Caco-2 (cell line): ENCODE data around the gene NLE1. TPM values are rescaled to one million over a fixed set of nuclear protein-coding genes. Genes with fewer than 3 reads are reported as not detected.

Experiments used
- BruUV-seq: library from RNA; stranded (reverse); fragments of 400-500 nt; replicated peaks from 2 replicates; lab custom pipeline; 2021; lab: Mats Ljungman, UMichigan
- CTCF ChIA-PET: fragments of 300-600 bp; sonication (Branson Sonifier 250); formaldehyde crosslinking; loops from one replicate; lab custom pipeline; 2022; ENCODE audit warnings: antibody characterized with exemption; lab: Charles Lee
- POLR2A ChIA-PET: fragments of 300-600 bp; sonication (Branson Sonifier 250); formaldehyde crosslinking; loops from one replicate; lab custom pipeline; 2022; ENCODE audit warnings: antibody characterized with exemption; lab: Charles Lee
- DNase-seq, 2 experiments: peaks; one replicate each; pipeline versions ENCODE4 v3.0.0 to v3.0.0-alpha.2; 2020 to 2022
- H3K27me3 ChIP-seq: replicated peaks from 2 replicates; pipeline ENCODE4 v1.6.0; 2011; ENCODE audit warnings: low read length; ENCODE audit not compliant: control insufficient read depth, insufficient read depth
- H3K36me3 ChIP-seq: 2 replicates; pipeline ENCODE4 v1.5.1; 2011; ENCODE audit warnings: low read length; ENCODE audit not compliant: control insufficient read depth, insufficient read depth
- H3K4me1 ChIP-seq: fragments of 250-450 bp; sonication (Bioruptor Pico); 2 replicates; pipeline ENCODE4 v1.5.1; 2020; ENCODE audit warnings: mild to moderate bottlenecking
- H3K4me3 ChIP-seq: 2 replicates; pipeline ENCODE4 v1.5.1; 2011; ENCODE audit warnings: low read depth, mild to moderate bottlenecking, control low read depth, low read length
- H3K9me3 ChIP-seq: fragments of 250-450 bp; sonication (Bioruptor Pico); 2 replicates; pipeline ENCODE4 v1.5.1; 2020; ENCODE audit warnings: mild to moderate bottlenecking, moderate library complexity
- H3K27ac Mint-ChIP-seq: one replicate; pipeline ENCODE4 v1.8.0; 2022; ENCODE audit warnings: mixed read lengths; ENCODE audit not compliant: unreplicated experiment
- H3K27me3 Mint-ChIP-seq: one replicate; pipeline ENCODE4 v1.8.0; 2022; ENCODE audit warnings: mixed read lengths; ENCODE audit not compliant: insufficient read depth, unreplicated experiment
- H3K36me3 Mint-ChIP-seq: one replicate; pipeline ENCODE4 v1.8.0; 2022; ENCODE audit warnings: mild to moderate bottlenecking, mixed read lengths; ENCODE audit not compliant: insufficient read depth, unreplicated experiment
- H3K4me1 Mint-ChIP-seq: one replicate; pipeline ENCODE4 v1.8.0; 2022; ENCODE audit warnings: low read depth, mixed read lengths; ENCODE audit not compliant: unreplicated experiment
- H3K4me3 Mint-ChIP-seq: one replicate; pipeline ENCODE4 v1.8.0; 2022; ENCODE audit warnings: mild to moderate bottlenecking, moderate library complexity, mixed read lengths; ENCODE audit not compliant: unreplicated experiment
- H3K9me3 Mint-ChIP-seq: one replicate; pipeline ENCODE4 v1.8.0; 2022; ENCODE audit warnings: mixed read lengths; ENCODE audit not compliant: unreplicated experiment
- intact Hi-C: fragments of 100-400 bp; cut with micrococcal nuclease; formaldehyde crosslinking; loops from one replicate; pipeline ENCODE4 v1.10.0; 2022; ENCODE audit not compliant: unreplicated experiment
- total RNA-seq: library from RNA; stranded (reverse); gene quantifications from 2 replicates; pipeline ENCODE4 v1.2.3, GENCODE V29; 2022
- TF ChIP-seq, protein P1 (sequence below), 2 experiments: fragments of 200-600 bp in 1 of 2; IDR thresholded peaks; 1 replicate in 1 of 2; 2 replicates in 1 of 2; pipeline versions ENCODE4 v1.5.1 to v1.8.0; 2011 to 2022; ENCODE audit warnings: antibody characterized with exemption in 1 of 2, control low read depth in 1 of 2, inconsistent platforms in 1 of 2, low read depth in 1 of 2, low read length in 1 of 2, mild to moderate bottlenecking in 1 of 2, moderate library complexity in 1 of 2; ENCODE audit not compliant: insufficient read depth in 1 of 2, severe bottlenecking in 1 of 2, unreplicated experiment in 1 of 2

Gene NLE1
- total RNA-seq, 1 experiment from 2014 or later, result 24.8 TPM

DNA sequence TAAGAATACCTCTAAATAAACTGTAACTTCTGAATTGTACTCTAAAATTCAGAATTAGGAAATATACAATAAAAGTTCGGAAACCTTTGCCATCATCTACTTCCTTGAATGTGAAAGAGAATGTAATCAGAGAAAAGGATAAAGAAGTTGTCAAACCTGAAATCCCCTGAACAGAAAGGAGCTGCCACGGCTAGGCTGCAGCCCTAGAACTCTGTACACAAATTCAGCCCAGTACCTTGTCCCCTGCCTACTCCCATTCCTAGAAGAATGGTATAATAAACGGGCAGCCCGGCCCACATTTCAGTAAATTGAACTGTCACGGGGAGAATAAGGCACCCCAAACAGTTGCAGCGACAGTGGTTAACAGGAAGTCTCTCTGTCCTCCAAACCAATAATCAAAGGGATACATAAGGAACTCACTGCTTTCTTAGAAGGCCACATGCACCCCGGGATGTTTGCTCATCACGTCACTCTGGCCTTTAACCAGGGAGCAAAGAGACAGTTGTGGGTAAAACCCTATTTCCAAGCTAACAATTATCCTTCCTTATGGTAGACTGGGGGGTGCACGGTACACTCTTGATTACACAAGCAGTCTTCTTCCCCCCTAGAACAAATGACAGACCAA is 54.3 kb downstream of the NLE1 start:
- CTCF ChIA-PET, result no interaction called here
- TF ChIP-seq, protein P1, sequence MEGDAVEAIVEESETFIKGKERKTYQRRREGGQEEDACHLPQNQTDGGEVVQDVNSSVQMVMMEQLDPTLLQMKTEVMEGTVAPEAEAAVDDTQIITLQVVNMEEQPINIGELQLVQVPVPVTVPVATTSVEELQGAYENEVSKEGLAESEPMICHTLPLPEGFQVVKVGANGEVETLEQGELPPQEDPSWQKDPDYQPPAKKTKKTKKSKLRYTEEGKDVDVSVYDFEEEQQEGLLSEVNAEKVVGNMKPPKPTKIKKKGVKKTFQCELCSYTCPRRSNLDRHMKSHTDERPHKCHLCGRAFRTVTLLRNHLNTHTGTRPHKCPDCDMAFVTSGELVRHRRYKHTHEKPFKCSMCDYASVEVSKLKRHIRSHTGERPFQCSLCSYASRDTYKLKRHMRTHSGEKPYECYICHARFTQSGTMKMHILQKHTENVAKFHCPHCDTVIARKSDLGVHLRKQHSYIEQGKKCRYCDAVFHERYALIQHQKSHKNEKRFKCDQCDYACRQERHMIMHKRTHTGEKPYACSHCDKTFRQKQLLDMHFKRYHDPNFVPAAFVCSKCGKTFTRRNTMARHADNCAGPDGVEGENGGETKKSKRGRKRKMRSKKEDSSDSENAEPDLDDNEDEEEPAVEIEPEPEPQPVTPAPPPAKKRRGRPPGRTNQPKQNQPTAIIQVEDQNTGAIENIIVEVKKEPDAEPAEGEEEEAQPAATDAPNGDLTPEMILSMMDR (IDR thresholded peaks at IDR 0.05; ENCODE audit: insufficient read depth in 1 of 2, low read depth in 1 of 2, low read length in 1 of 2, severe bottlenecking in 1 of 2, unreplicated experiment in 1 of 2), result no peak
- Histone ChIP-seq H3K27me3 (no peaks in the 10 kb centered on the region), H3K4me3 (peak overlapping the region; percentile 58), H3K36me3 (no peaks in the 10 kb centered on the region), H3K9me3 (no peaks in the 10 kb centered on the region), H3K4me1 (peaks cover 22% of the 10 kb centered on the region)
- Mint-ChIP-seq H3K27ac (peak overlapping the region; percentile 92), H3K36me3 (no peaks in the 10 kb centered on the region), H3K4me3 (peak overlapping the region; percentile 94), H3K9me3 (no peaks in the 10 kb centered on the region), H3K4me1 (peaks cover 14% of the 10 kb centered on the region), H3K27me3 (no peaks in the 10 kb centered on the region)
- POLR2A ChIA-PET, result interaction anchor here (1.1 kb wide), 1 partner anchor 37 kb away, joined by 4 read pairs; no protein-coding TSS in a partner anchor
- intact Hi-C loops, result loop anchor here (1.0 to 2.0 kb wide), 2 partner anchors 25 to 31 kb away; partner anchors contain the start of genes RAD51D and RFFL
- DNase-seq, result peak; percentile 54 to 62
- BruUV-seq, result no TSS peak

DNA sequence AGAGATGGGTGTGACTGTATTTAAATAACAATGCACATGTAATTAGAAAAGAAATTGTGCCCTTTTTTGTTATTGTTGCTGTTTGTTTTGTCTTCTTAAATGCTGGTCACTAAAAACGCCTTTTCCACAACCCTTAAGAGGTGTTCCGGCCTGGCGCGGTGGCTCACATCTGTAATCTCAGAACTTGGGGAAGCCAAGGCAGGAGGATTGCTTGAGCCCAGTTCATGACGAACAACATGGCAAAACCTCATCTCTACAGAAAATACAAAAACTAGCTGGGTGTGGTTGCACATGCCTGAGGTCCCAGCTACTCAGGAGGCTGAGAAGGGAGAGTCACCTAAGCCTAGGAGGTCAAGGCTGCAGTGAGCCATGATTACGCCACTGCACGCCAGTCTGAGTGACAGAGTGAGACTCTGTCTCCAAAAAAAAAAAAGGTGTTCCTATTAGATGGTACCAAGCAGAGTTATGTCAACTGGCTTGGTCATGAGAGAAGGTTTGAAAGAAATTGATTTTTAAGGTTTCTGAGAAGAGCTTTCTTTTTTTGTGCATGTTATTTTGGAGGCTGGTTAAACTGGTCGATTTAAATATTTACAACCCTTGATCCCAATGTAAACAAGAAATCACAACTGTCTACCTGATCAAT is 55.1 kb downstream of the NLE1 start:
- peak in 1 of 2 experiments; percentile 23 for DNase-seq
- H3K9me3 ChIP-seq, result no peaks in the 10 kb centered on the region
- H3K4me1 ChIP-seq, result peaks cover 22% of the 10 kb centered on the region
- Mint-ChIP-seq H3K36me3 (peaks cover 3% of the 10 kb centered on the region), H3K27me3 (no peaks in the 10 kb centered on the region), H3K9me3 (no peaks in the 10 kb centered on the region), H3K4me1 (peaks cover 17% of the 10 kb centered on the region), H3K27ac (peak overlapping the region; percentile 92), H3K4me3 (peak overlapping the region; percentile 94)
- peak overlapping the region; percentile 58 for H3K4me3 ChIP-seq
- TF ChIP-seq, protein P1 (IDR thresholded peaks at IDR 0.05; ENCODE audit: insufficient read depth in 1 of 2, low read depth in 1 of 2, low read length in 1 of 2, severe bottlenecking in 1 of 2, unreplicated experiment in 1 of 2), result no peak
- no peaks in the 10 kb centered on the region for H3K36me3 ChIP-seq
- intact Hi-C loops, result no loop called here
- ChIA-PET POLR2A (interaction anchor here (0.5 kb wide), 1 partner anchor 44 kb away, joined by 3 read pairs; no protein-coding TSS in a partner anchor), CTCF (no interaction called here)
- H3K27me3 ChIP-seq, result no peaks in the 10 kb centered on the region
- BruUV-seq, result TSS peak; percentile 29

DNA sequence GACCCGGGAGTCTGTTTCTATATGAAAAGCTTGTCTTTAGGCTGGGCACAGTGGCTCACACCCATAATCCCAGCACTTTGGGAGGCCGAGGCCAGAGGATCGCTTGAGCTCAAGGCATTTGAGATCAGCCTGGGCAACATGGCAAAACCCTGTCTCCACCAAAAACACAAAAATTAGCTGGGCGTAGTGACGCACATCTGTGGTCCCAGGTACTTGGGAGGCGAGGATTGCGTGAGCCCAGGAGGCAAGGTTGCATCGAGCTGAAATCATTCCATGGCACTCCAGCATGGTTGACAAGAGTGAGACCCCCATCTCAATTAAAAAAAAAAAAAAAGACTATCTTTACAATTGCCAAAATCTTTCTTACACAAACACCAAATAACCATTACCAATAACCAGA is 55.9 kb downstream of the NLE1 start:
- H3K27me3 Mint-ChIP-seq, result no peaks in the 10 kb centered on the region
- peaks cover 20% of the 10 kb centered on the region for H3K4me1 Mint-ChIP-seq
- no peak overlapping the region for H3K4me3 Mint-ChIP-seq
- Histone ChIP-seq H3K27me3 (no peaks in the 10 kb centered on the region), H3K4me3 (no peak overlapping the region), H3K36me3 (no peaks in the 10 kb centered on the region), H3K9me3 (no peaks in the 10 kb centered on the region), H3K4me1 (peaks cover 22% of the 10 kb centered on the region)
- no peaks in the 10 kb centered on the region for H3K9me3 Mint-ChIP-seq
- no peak for DNase-seq
- peaks cover 6% of the 10 kb centered on the region for H3K36me3 Mint-ChIP-seq
- no TSS peak for BruUV-seq
- intact Hi-C loops, result no loop called here
- CTCF ChIA-PET, result no interaction called here
- POLR2A ChIA-PET, result no interaction called here
- no peak overlapping the region for H3K27ac Mint-ChIP-seq
- TF ChIP-seq, protein P1 (IDR thresholded peaks at IDR 0.05; ENCODE audit: insufficient read depth in 1 of 2, low read depth in 1 of 2, low read length in 1 of 2, severe bottlenecking in 1 of 2, unreplicated experiment in 1 of 2), result no peak
